ENCODE measurements around the gene ACOT8.
A peak's percentile ranks its signal among the peaks of the same experiment; 100 is the strongest.

Gene ACOT8

GRCh38 chr20:45894797-45895196 is 37.6 kb upstream of the ACOT8 start:
- Histone ChIP-seq H3K9me3 (no peaks in the 10 kb centered on the region), H3K27me3 (no peaks in the 10 kb centered on the region), H3K36me3 (peaks cover 64% of the 10 kb centered on the region), H3K27ac (no peak overlapping the region), H3K4me1 (ENCODE audit: control insufficient read depth in 1 of 2, insufficient read depth in 1 of 2, low read depth in 1 of 2, low read length in 1 of 2) (peaks cover 41 to 46% of the 10 kb centered on the region in 2 experiments), H3K4me3 (ENCODE audit: low read depth in 1 of 2, low read length in 1 of 2) (no peak overlapping the region)
- no peak for TF ChIP-seq CTCF (IDR thresholded peaks at IDR 0.05)

DNA sequence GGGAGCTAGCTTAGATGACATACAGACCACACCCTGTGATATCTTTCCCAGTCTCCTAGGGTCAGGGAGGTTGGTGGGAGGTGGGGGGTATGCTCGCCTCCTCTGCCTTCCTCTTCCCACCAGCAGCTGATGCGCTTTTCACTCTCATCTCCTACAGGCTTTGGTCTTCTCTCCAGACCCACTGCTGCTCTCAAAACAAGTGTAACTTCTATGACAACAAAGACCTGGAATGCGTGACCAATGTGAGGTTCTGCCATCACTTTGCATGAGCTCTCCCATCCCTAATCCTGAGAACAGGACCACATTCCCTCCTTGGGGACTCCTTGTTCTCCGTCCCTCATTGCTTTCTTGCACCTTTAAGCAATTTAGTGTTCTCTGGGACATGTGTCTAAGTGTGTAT is 36.6 kb upstream of the ACOT8 start:
- Histone ChIP-seq H3K4me1 (ENCODE audit: control insufficient read depth in 1 of 2, insufficient read depth in 1 of 2, low read depth in 1 of 2, low read length in 1 of 2) (peaks cover 41 to 46% of the 10 kb centered on the region in 2 experiments), H3K9me3 (no peaks in the 10 kb centered on the region), H3K36me3 (peaks cover 54% of the 10 kb centered on the region), H3K27ac (peak overlapping the region; percentile 88), H3K4me3 (ENCODE audit: low read depth in 1 of 2, low read length in 1 of 2) (no peak overlapping the region), H3K27me3 (no peaks in the 10 kb centered on the region)
- TF ChIP-seq CTCF (IDR thresholded peaks at IDR 0.05) = no peak

DNA sequence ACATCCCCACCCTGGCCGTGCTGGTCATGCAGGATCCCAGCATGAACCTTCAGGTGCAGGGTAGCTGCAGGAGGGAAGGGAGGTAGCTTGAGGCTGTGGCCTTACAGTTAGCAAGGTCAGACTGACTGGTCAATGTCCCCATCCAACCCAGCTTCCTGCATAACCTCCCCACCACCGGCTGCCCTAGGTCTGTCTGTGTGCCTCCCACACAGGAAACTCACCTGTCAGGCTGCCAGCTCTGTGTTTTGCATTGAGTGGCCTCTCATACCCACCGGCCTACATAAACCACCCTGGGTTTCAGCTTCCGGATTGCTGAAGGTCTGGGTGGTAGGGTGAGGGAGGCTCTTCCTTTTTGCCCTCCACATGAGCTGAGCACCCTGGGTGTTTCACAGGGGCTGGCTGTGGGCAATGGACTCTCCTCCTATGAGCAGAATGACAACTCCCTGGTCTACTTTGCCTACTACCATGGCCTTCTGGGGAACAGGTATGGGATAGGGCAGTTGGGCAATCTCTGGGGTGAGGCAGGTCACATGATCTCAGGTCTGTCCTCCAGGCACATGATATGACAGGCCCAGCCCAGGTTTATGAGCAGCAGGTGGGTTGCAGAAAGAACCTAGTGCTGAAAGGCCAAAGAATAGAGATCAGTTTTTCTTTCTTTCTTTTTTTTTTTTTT is 35.8 kb upstream of the ACOT8 start:
- Histone ChIP-seq H3K36me3 (peaks cover 45% of the 10 kb centered on the region), H3K27me3 (no peaks in the 10 kb centered on the region), H3K4me3 (ENCODE audit: low read depth in 1 of 2, low read length in 1 of 2) (peak overlapping the region; percentile 91 to 94), H3K4me1 (ENCODE audit: control insufficient read depth in 1 of 2, insufficient read depth in 1 of 2, low read depth in 1 of 2, low read length in 1 of 2) (peaks cover 41 to 46% of the 10 kb centered on the region in 2 experiments), H3K9me3 (no peaks in the 10 kb centered on the region), H3K27ac (peak overlapping the region; percentile 88)
- TF ChIP-seq CTCF (IDR thresholded peaks at IDR 0.05) = no peak

DNA sequence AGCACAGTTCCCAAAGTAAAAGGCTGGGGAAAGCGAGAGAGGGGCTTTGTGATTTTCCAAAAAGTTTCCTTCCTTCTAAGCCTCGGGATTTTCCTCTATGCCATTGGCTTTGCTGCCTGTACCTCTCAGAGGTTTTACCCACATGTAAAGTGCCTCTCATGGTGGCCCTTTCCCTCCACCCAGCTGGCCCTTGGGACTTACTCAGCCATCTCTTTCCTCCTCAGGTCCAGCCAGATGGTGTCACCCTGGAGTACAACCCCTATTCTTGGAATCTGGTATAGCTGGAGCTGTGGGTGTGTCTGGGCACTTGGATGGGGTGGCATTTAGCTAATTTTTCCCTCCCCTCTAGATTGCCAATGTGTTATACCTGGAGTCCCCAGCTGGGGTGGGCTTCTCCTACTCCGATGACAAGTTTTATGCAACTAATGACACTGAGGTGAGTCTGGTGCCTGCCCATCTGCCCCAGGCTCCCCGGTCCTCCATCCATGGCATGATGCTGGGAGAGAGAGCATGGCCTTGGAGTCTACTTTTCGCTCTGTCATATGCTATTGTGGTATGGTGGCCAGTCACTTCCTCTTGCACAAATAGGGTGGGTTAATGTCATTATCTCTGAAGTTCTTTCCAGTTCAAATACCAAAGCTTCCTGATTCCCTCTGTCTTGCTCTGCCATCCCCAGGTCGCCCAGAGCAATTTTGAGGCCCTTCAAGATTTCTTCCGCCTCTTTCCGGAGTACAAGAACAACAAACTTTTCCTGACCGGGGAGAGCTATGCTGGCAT is 35.0 kb upstream of the ACOT8 start:
- H3K4me3 ChIP-seq (ENCODE audit: low read depth in 1 of 2, low read length in 1 of 2) = peak overlapping the region; percentile 91 to 94
- H3K27me3 ChIP-seq = no peaks in the 10 kb centered on the region
- no peaks in the 10 kb centered on the region for H3K9me3 ChIP-seq
- peaks cover 41 to 46% of the 10 kb centered on the region in 2 experiments for H3K4me1 ChIP-seq (ENCODE audit: control insufficient read depth in 1 of 2, insufficient read depth in 1 of 2, low read depth in 1 of 2, low read length in 1 of 2)
- peaks cover 38% of the 10 kb centered on the region for H3K36me3 ChIP-seq
- H3K27ac ChIP-seq = peak overlapping the region; percentile 88
- no peak for TF ChIP-seq CTCF (IDR thresholded peaks at IDR 0.05)

DNA sequence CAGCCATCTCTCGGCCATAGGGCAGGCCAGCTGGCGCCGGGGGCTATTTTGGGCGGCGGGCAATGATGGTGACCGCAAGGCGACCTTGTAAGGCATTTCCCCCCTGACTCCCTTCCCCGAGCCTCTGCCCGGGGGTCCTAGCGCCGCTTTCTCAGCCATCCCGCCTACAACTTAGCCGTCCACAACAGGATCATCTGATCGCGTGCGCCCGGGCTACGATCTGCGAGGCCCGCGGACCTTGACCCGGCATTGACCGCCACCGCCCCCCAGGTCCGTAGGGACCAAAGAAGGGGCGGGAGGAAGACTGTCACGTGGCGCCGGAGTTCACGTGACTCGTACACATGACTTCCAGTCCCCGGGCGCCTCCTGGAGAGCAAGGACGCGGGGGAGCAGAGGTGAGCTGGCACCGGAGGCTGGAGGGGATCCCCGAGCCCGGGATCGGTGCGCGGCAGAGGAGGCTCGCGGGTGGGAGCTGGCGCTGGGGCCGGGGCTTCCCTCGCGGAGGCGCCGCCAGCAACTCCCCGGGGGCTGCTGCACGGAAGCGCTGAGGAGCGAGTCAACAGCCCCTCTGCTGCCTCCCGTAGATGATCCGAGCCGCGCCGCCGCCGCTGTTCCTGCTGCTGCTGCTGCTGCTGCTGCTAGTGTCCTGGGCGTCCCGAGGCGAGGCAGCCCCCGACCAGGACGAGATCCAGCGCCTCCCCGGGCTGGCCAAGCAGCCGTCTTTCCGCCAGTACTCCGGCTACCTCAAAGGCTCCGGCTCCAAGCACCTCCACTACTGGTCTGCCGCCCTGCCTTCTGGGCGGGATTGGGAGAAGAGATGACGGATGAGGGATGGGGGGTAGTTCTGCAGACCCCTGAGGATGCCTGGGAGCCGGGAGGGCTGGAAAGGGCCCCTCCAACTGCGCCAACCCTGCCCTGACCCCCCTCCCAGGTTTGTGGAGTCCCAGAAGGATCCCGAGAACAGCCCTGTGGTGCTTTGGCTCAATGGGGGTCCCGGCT is 34.1 kb upstream of the ACOT8 start, which contains the start of the genes CTSA and NEURL2:
Gene CTSA, plus strand, starts transcription at position 351 of the 999 bp plus-strand sequence. Its CDS starts 234 bp downstream, at position 585.
Gene NEURL2, minus strand, starts transcription at position 224 of the 999 bp plus-strand sequence. Its CDS starts 217 bp downstream, at position 7.
- peaks cover 36% of the 10 kb centered on the region for H3K36me3 ChIP-seq
- no peaks in the 10 kb centered on the region for H3K9me3 ChIP-seq
- peak within 1 kb of the TSS; percentile 88 for H3K27ac ChIP-seq
- no peaks in the 10 kb centered on the region for H3K27me3 ChIP-seq
- H3K4me3 ChIP-seq (ENCODE audit: low read depth in 1 of 2, low read length in 1 of 2) = peak within 1 kb of the TSS; percentile 91 to 94
- no peak for TF ChIP-seq CTCF (IDR thresholded peaks at IDR 0.05)
- peaks cover 41 to 46% of the 10 kb centered on the region in 2 experiments for H3K4me1 ChIP-seq (ENCODE audit: control insufficient read depth in 1 of 2, insufficient read depth in 1 of 2, low read depth in 1 of 2, low read length in 1 of 2)
